HepG2 (cell line): ENCODE results near the gene C1QTNF1. TPM values are rescaled to one million over a fixed set of nuclear protein-coding genes. Genes with fewer than 3 reads are reported as not detected.
"Not testable (repeated sequence)": the region's sequence is repeated elsewhere in the genome, so short reads cannot be mapped to it uniquely, and the experiment has no call there.

Source experiments
- ATAC-seq: fragments of 200-7000 bp; cut with Tn5 transposase; 3 replicates; pipeline ENCODE4 v1.9.1; 2020; ENCODE audit warnings: mild to moderate bottlenecking, moderate library complexity
- BruUV-seq: library from RNA; stranded (reverse); fragments of 400-500 nt; replicated peaks from 2 replicates; lab custom pipeline; 2021; lab: Mats Ljungman, UMichigan
- CTCF ChIA-PET: fragments of 300-600 bp; formaldehyde crosslinking; extraction: SDS; loops from one replicate; lab custom pipeline; 2021; ENCODE audit warnings: low total read pairs, inconsistent platforms, low intra/inter-chr PET ratio; lab: Yijun Ruan, JAX
- POLR2A ChIA-PET: fragments of 350-600 bp; sonication (Branson Sonifier 250); formaldehyde crosslinking; loops from one replicate; lab custom pipeline; 2020; ENCODE audit warnings: antibody characterized with exemption, inconsistent platforms; lab: Yijun Ruan, JAX
- DNase-seq: peaks from one replicate; pipeline ENCODE4 v3.0.0-alpha.2; 2015; ENCODE audit warnings: low spot score
- FAIRE-seq: peaks from 3 replicates; lab custom pipeline; 2011; peaks lifted over from hg19 to GRCh38; lab: Jason Lieb, UNC
- H2AFZ ChIP-seq: one replicate; pipeline ENCODE4 v1.6.1; 2011; ENCODE audit warnings: low read length, inconsistent platforms
- H3K27ac ChIP-seq: fragments of 300-600 bp; 3 replicates; pipeline ENCODE4 v1.8.0; 2011; ENCODE audit warnings: mixed run types, mild to moderate bottlenecking, mixed read lengths, low read length, inconsistent platforms; ENCODE audit not compliant: insufficient read depth; ENCODE audit errors: extremely low read length
- H3K27me3 ChIP-seq, 2 experiments: fragments of 200-600 bp in 1 of 2; 2 replicates in 1 of 2; 3 replicates in 1 of 2; pipeline versions ENCODE4 v1.6.0 to v1.8.0; 2011; ENCODE audit warnings: low read length in 2 of 2, mild to moderate bottlenecking in 2 of 2, moderate library complexity in 2 of 2, inconsistent platforms in 1 of 2; ENCODE audit not compliant: insufficient read depth in 2 of 2, control insufficient read depth in 1 of 2
- H3K36me3 ChIP-seq, 2 experiments: fragments of 200-600 bp in 1 of 2; replicated peaks in 1 of 2; 2 replicates in 1 of 2; 3 replicates in 1 of 2; pipeline versions ENCODE4 v1.5.1 to v1.8.0; 2011; ENCODE audit warnings: low read length in 2 of 2, inconsistent platforms in 1 of 2; ENCODE audit not compliant: insufficient read depth in 2 of 2, control insufficient read depth in 1 of 2
- H3K4me1 ChIP-seq: 2 replicates; pipeline ENCODE4 v1.5.1; 2012; ENCODE audit warnings: low read length, inconsistent platforms; ENCODE audit not compliant: insufficient read depth
- H3K4me2 ChIP-seq: 2 replicates; pipeline ENCODE4 v1.6.0; 2011; ENCODE audit warnings: low read depth, low read length, inconsistent platforms
- H3K4me3 ChIP-seq, 3 experiments: fragments of 200-600 bp in 1 of 3; sonication (generic), shearing (Covaris generic) in 1 of 3; replicated peaks in 1 of 3; 2 replicates each; pipeline ENCODE4 v1.5.1; 2011 to 2016; ENCODE audit warnings: low read length in 3 of 3, inconsistent platforms in 2 of 3, low read depth in 2 of 3, mild to moderate bottlenecking in 2 of 3, control low read depth in 1 of 3, mixed read lengths in 1 of 3; ENCODE audit not compliant: insufficient read depth in 1 of 3
- H3K79me2 ChIP-seq: one replicate; pipeline ENCODE4 v1.6.1; 2011; ENCODE audit warnings: low read length, inconsistent platforms; ENCODE audit not compliant: insufficient read depth
- H3K9ac ChIP-seq: 2 replicates; pipeline ENCODE4 v1.6.0; 2011; ENCODE audit warnings: mild to moderate bottlenecking, low read depth, low read length, inconsistent platforms; ENCODE audit not compliant: insufficient read depth
- H3K9me3 ChIP-seq: 2 replicates; pipeline ENCODE4 v1.5.1; 2012; ENCODE audit warnings: mild to moderate bottlenecking, low read length
- H4K20me1 ChIP-seq: 2 replicates; pipeline ENCODE4 v1.6.0; 2011; ENCODE audit warnings: inconsistent platforms, mild to moderate bottlenecking, low read length, moderate library complexity; ENCODE audit not compliant: insufficient read depth
- NKX3-1 ChIP-seq: sonication (generic); formaldehyde crosslinking; IDR thresholded peaks from 2 replicates; pipeline ENCODE4 v1.5.0; 2020; ENCODE audit warnings: missing genetic modification reagents
- ZNF891 ChIP-seq: sonication (generic); formaldehyde crosslinking; IDR thresholded peaks from 2 replicates; pipeline ENCODE4 v1.5.0; 2020; ENCODE audit warnings: mild to moderate bottlenecking, missing genetic modification reagents
- WGBS: methylation state at CpG from one replicate; pipeline ENCODE4 v1.1.6; 2017; ENCODE audit warnings: low lambda C conversion rate; 5-methylcytosine and 5-hydroxymethylcytosine counted together
- in situ Hi-C: cut with HindIII; loops from 2 replicates; pipeline ENCODE4 v1.10.0; 2017; ENCODE audit warnings: low pct_unique_long_range_greater_than_20kb; ENCODE audit not compliant: extremely low pct_ligation_motif_present
- intact Hi-C: fragments of 100-400 bp; cut with micrococcal nuclease; formaldehyde crosslinking; loops from one replicate; pipeline ENCODE4 v1.10.0; 2022; ENCODE audit not compliant: unreplicated experiment
- polyA plus RNA-seq, 8 experiments: library from polyadenylated mRNA; depleted of rRNA in 3 of 8; stranded (reverse) in 7 of 8; unstranded in 1 of 8; fragments of >200 nt; fragmentation: Illumina TruSeq in 4 of 8; extraction: Trizol in 4 of 8; gene quantifications; 2 replicates each; pipeline versions ENCODE4 v1.2.1 to v1.2.3, GENCODE V29; 2011 to 2016; ENCODE audit warnings: low read depth in 4 of 8, missing spikeins in 1 of 8, mixed read lengths in 1 of 8; ENCODE audit not compliant: insufficient read depth in 1 of 8
- total RNA-seq, 5 experiments: library from RNA; depleted of rRNA; stranded (reverse); fragments of >200 nt; fragmentation: Illumina TruSeq; extraction: Trizol; gene quantifications; 2 replicates each; pipeline ENCODE4 v1.2.3, GENCODE V29; 2016; ENCODE audit warnings: low read depth in 1 of 5

The C1QTNF1 gene
- total and polyA plus RNA-seq, 2 of the 13 experiments (the other 11 are each of a cell fraction or from before 2014, with no cell fraction given): 0.18 to 0.86 TPM

DNA sequence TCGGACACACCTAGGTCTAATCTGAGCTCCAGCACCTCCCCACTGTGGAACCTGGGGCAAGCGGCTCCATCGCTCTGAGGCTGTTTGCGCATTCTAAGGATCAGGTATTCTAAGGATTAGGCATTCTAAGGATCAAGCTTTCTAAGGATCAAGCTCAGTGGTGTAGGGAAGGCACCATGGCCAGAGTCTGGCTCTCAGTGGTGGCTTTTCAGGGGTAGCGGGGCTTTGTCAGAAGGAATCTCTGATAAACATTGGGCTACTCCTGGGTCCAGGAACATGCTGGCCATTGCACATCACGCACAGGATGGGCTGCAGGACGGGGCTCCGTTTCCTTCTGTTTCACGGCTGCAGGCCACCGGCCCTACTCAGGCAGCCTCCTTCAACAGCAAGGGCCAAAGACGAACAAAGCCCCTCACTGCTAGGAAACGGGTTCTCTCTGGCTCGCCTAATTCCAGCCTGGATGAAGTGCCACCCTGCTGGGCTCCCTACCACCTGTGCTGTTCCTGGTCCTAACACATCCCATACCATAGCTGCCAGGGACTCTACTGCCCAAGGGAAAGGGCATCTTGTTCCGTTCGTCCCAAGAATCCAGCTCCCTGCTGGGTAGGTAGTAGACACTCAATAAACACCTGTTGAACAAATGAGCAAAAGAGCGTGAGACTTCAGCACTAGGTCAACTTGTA is 5.5 kb downstream of the C1QTNF1 start:
- H3K36me3 ChIP-seq: no peaks in the 10 kb centered on the region; a peak in 1 of 5 replicates
- no peaks in the 10 kb centered on the region for H3K9me3 ChIP-seq
- peaks cover 8% of the 10 kb centered on the region for H3K79me2 ChIP-seq
- H3K4me2 ChIP-seq: no peak overlapping the region
- no peak overlapping the region for H3K27ac ChIP-seq
- H2AFZ ChIP-seq: no peak overlapping the region
- no peak for TF ChIP-seq NKX3-1
- TF ChIP-seq ZNF891 (CRISPR knock-in tag): 0 out of 2 replicates have a peak, but pooled peaks have one; percentile 46
- intact Hi-C loops: loop anchor here (5.0 kb wide), 1 partner anchor 42 kb away; no protein-coding TSS in a partner anchor
- ChIA-PET CTCF (no interaction called here), POLR2A (interaction anchor here (1.0 to 4.5 kb wide), 2 partner anchors 9 to 781 kb away, joined by 3 to 127 read pairs; no protein-coding TSS in a partner anchor)
- DNase-seq: no peak
- BruUV-seq: no TSS peak
- no peak overlapping the region for H3K9ac ChIP-seq
- H3K4me3 ChIP-seq: no peak overlapping the region
- H4K20me1 ChIP-seq: no peaks in the 10 kb centered on the region
- no peak for ATAC-seq
- in situ Hi-C loops: no loop called here
- peaks cover 72% of the 10 kb centered on the region for H3K4me1 ChIP-seq
- 82% methylated on average over 15 of the region's 16 CpGs for WGBS
- FAIRE-seq: no peak
- peaks cover 6 to 34% of the 10 kb centered on the region in 2 experiments; a peak in 4 of 5 replicates for H3K27me3 ChIP-seq

DNA sequence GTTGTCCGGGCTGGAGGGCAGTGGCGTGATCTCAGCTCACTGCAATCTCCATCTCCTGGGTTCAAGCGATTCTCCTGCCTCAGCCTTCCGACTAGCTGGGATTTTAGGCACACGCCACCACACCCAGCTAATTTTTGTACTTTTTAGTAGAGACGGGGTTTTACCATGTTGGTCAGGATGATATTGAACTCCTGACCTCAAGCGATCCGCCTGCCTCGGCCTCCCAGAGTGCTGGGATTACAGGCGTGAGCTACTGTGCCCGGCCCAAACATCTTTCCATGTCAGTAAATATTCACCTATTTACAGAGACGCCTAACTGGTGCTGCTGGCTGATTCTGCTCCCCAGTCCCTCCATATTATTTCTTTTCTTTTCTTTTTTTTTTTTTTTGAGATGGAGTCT is 6.7 kb downstream of the C1QTNF1 start:
- FAIRE-seq, H3K9ac ChIP-seq, H4K20me1 ChIP-seq, H3K4me2 ChIP-seq, in situ Hi-C loops, H3K36me3 ChIP-seq, POLR2A ChIA-PET, H3K27ac ChIP-seq, ATAC-seq, H3K9me3 ChIP-seq, CTCF ChIA-PET, BruUV-seq, intact Hi-C loops, DNase-seq, H3K4me3 ChIP-seq, H2AFZ ChIP-seq, H3K79me2 ChIP-seq: not testable (repeated sequence)
- Histone ChIP-seq H3K4me1 (peaks cover 68% of the 10 kb centered on the region), H3K27me3 (peaks cover 6 to 43% of the 10 kb centered on the region in 2 experiments; a peak in 4 of 5 replicates)
- WGBS: 36% methylated on average over 12 of the region's 12 CpGs
